DOHH2 (cell line): Measurements from ENCODE around the gene HTR2A.

ENCODE experiments used
- H3F3A ChIP-seq: fragments of 200-600 bp; sonication (generic), shearing (Covaris generic); 2 replicates; pipeline ENCODE4 v1.6.0; 2016; ENCODE audit warnings: antibody characterized with exemption, mild to moderate bottlenecking; ENCODE audit not compliant: control insufficient read depth, insufficient read depth
- H3K27ac ChIP-seq: fragments of 200-600 bp; sonication (generic); 2 replicates; pipeline ENCODE4 v1.5.1; 2014; ENCODE audit warnings: low read depth, mild to moderate bottlenecking, low read length, moderate library complexity
- H3K27me3 ChIP-seq: fragments of 200-600 bp; sonication (generic); 2 replicates; pipeline ENCODE4 v1.6.1; 2014; ENCODE audit warnings: mild to moderate bottlenecking, low read length, mixed read lengths; ENCODE audit not compliant: control insufficient read depth
- H3K36me3 ChIP-seq: fragments of 200-600 bp; sonication (generic); 2 replicates; pipeline ENCODE4 v1.6.1; 2014; ENCODE audit warnings: mild to moderate bottlenecking, low read length, moderate library complexity, mixed read lengths; ENCODE audit not compliant: control insufficient read depth
- H3K4me1 ChIP-seq: fragments of 200-600 bp; sonication (generic); 2 replicates; pipeline ENCODE4 v1.6.1; 2014; ENCODE audit warnings: mild to moderate bottlenecking, low read length, mixed read lengths; ENCODE audit not compliant: control insufficient read depth
- H3K4me2 ChIP-seq: fragments of 200-600 bp; sonication (generic); 2 replicates; pipeline ENCODE4 v1.6.0; 2014; ENCODE audit warnings: mild to moderate bottlenecking, low read length, moderate library complexity
- H3K4me3 ChIP-seq: fragments of 200-600 bp; sonication (generic); 2 replicates; pipeline ENCODE4 v1.5.1; 2014; ENCODE audit warnings: mild to moderate bottlenecking, low read length, mixed read lengths
- H3K79me2 ChIP-seq: fragments of 200-600 bp; sonication (generic); 2 replicates; pipeline ENCODE4 v1.6.1; 2014; ENCODE audit warnings: mild to moderate bottlenecking, low read length, mixed read lengths; ENCODE audit not compliant: control insufficient read depth
- H3K9me2 ChIP-seq: fragments of 200-600 bp; sonication (generic); replicated peaks from 2 replicates; pipeline ENCODE4 v1.6.1; 2014; ENCODE audit warnings: mild to moderate bottlenecking, low read length, mixed read lengths; ENCODE audit not compliant: control insufficient read depth
- H3K9me3 ChIP-seq: fragments of 200-600 bp; sonication (generic); 2 replicates; pipeline ENCODE4 v1.6.1; 2014; ENCODE audit warnings: antibody characterized with exemption, low read length, mixed read lengths; ENCODE audit not compliant: control insufficient read depth, insufficient read depth
- H4K20me1 ChIP-seq: fragments of 200-600 bp; sonication (generic); 2 replicates; pipeline ENCODE4 v1.6.0; 2014; ENCODE audit warnings: low read depth, mild to moderate bottlenecking, antibody characterized with exemption, low read length, moderate library complexity; ENCODE audit not compliant: control insufficient read depth, insufficient read depth
- CTCF ChIP-seq: fragments of 200-600 bp; sonication (generic); IDR thresholded peaks from one replicate; pipeline ENCODE4 v1.5.1; 2014; ENCODE audit warnings: antibody characterized with exemption, mild to moderate bottlenecking, low read depth, low read length; ENCODE audit not compliant: poor library complexity, severe bottlenecking
- EZH2phosphoT487 ChIP-seq: fragments of 200-600 bp; sonication (generic); IDR thresholded peaks from 2 replicates; pipeline ENCODE4 v1.6.1; 2017; ENCODE audit warnings: borderline replicate concordance, mild to moderate bottlenecking, antibody characterized with exemption, low read length, moderate library complexity, mixed read lengths

Gene HTR2A

GRCh38 chr13:46831588-46832194, 65.2 kb downstream of the HTR2A start:
- no peaks in the 10 kb centered on the region for H3K36me3 ChIP-seq
- H3F3A ChIP-seq, result no peaks in the 10 kb centered on the region
- no peak overlapping the region for H3K4me3 ChIP-seq
- peaks cover 2% of the 10 kb centered on the region; the same call in 1 of the 2 replicates for H3K27me3 ChIP-seq
- no peak overlapping the region for H3K27ac ChIP-seq
- H3K9me3 ChIP-seq, result no peaks in the 10 kb centered on the region
- H4K20me1 ChIP-seq, result no peaks in the 10 kb centered on the region
- no peak overlapping the region for H3K4me2 ChIP-seq
- no peaks in the 10 kb centered on the region for H3K79me2 ChIP-seq
- TF ChIP-seq CTCF, result peak; percentile 84
- no peak for TF ChIP-seq EZH2phosphoT487
- H3K4me1 ChIP-seq, result no peaks in the 10 kb centered on the region
- no peaks in the 10 kb centered on the region for H3K9me2 ChIP-seq

- no peaks in the 10 kb centered on the region for H3K9me3 ChIP-seq
- no peaks in the 10 kb centered on the region for H3K9me2 ChIP-seq
- H3K79me2 ChIP-seq, result no peaks in the 10 kb centered on the region
- H3K4me1 ChIP-seq, result no peaks in the 10 kb centered on the region
- H3K27me3 ChIP-seq, result peaks cover 2% of the 10 kb centered on the region; the same call in 1 of the 2 replicates
- TF ChIP-seq EZH2phosphoT487 (no peak), CTCF (no peak)
- no peak overlapping the region for H3K4me3 ChIP-seq
- H3F3A ChIP-seq, result no peaks in the 10 kb centered on the region
- H3K4me2 ChIP-seq, result no peak overlapping the region
- no peaks in the 10 kb centered on the region for H4K20me1 ChIP-seq
- no peak overlapping the region for H3K27ac ChIP-seq
- H3K36me3 ChIP-seq, result no peaks in the 10 kb centered on the region
These were observed 66.3 kb downstream of the HTR2A start for GRCh38 chr13:46830405-46831005.

- Histone ChIP-seq H3K9me3 (no peaks in the 10 kb centered on the region), H3K4me3 (no peak overlapping the region), H3K79me2 (no peaks in the 10 kb centered on the region), H4K20me1 (no peaks in the 10 kb centered on the region), H3K36me3 (no peaks in the 10 kb centered on the region), H3K4me2 (no peak overlapping the region), H3K4me1 (no peaks in the 10 kb centered on the region), H3F3A (no peaks in the 10 kb centered on the region), H3K9me2 (no peaks in the 10 kb centered on the region), H3K27me3 (0 out of 2 replicates have a peak, but pooled peaks cover 3% of the 10 kb centered on the region), H3K27ac (no peak overlapping the region)
- TF ChIP-seq EZH2phosphoT487 (no peak), CTCF (no peak)
These were observed 74.3 kb downstream of the HTR2A start for GRCh38 chr13:46822551-46822950.
